Liver (tissue), 9 donors: Measurements from ENCODE around the gene DCXR. TPM values are rescaled to one million over a fixed set of nuclear protein-coding genes. Genes with fewer than 3 reads are reported as not detected.

ENCODE experiments used
- DNase-seq: peaks from one replicate; pipeline ENCODE4 v3.0.0-alpha.2; 2017; ENCODE audit warnings: low spot score
- H3K27ac ChIP-seq, 2 donors: one replicate each; pipeline ENCODE4 v1.7.0; 2013; ENCODE audit warnings: inconsistent platforms in 2 of 2, low read length in 2 of 2, control low read depth in 1 of 2, low read depth in 1 of 2, mild to moderate bottlenecking in 1 of 2
- H3K27me3 ChIP-seq, 4 donors: one replicate each; pipeline versions ENCODE4 v1.6.1 to v1.7.0; 2013; ENCODE audit warnings: low read length in 3 of 4, inconsistent platforms in 1 of 4, mild to moderate bottlenecking in 1 of 4, moderate library complexity in 1 of 4; ENCODE audit not compliant: control insufficient read depth in 4 of 4, insufficient read depth in 4 of 4
- H3K36me3 ChIP-seq, 4 donors: one replicate each; pipeline versions ENCODE4 v1.6.1 to v1.7.0; 2013; ENCODE audit warnings: low read length in 3 of 4, mild to moderate bottlenecking in 3 of 4, low read depth in 1 of 4, moderate library complexity in 1 of 4; ENCODE audit not compliant: control insufficient read depth in 4 of 4, insufficient read depth in 3 of 4
- H3K4me1 ChIP-seq, 4 donors: one replicate each; pipeline versions ENCODE4 v1.6.1 to v1.7.0; 2013; ENCODE audit warnings: low read length in 3 of 4, mild to moderate bottlenecking in 3 of 4, moderate library complexity in 1 of 4; ENCODE audit not compliant: control insufficient read depth in 4 of 4, insufficient read depth in 4 of 4
- H3K4me3 ChIP-seq, 3 donors: one replicate each; pipeline versions ENCODE4 v1.6.1 to v1.7.0; 2013; ENCODE audit warnings: low read length in 3 of 3, control low read depth in 1 of 3, low read depth in 1 of 3, mild to moderate bottlenecking in 1 of 3
- H3K9ac ChIP-seq, 2 donors: one replicate each; pipeline ENCODE4 v1.7.0; 2013; ENCODE audit warnings: low read length in 2 of 2, mild to moderate bottlenecking in 2 of 2, moderate library complexity in 2 of 2, control low read depth in 1 of 2, low read depth in 1 of 2
- H3K9me3 ChIP-seq, 4 donors: one replicate each; pipeline versions ENCODE4 v1.6.1 to v1.7.0; 2013; ENCODE audit warnings: low read length in 3 of 4; ENCODE audit not compliant: control insufficient read depth in 4 of 4
- ATF3 ChIP-seq: IDR thresholded peaks from 2 replicates; pipeline ENCODE4 v1.6.1; 2016; ENCODE audit warnings: antibody characterized with exemption
- CTCF ChIP-seq: fragments of 150-350 bp; IDR thresholded peaks from 2 replicates; pipeline ENCODE4 v1.5.1; 2017; ENCODE audit warnings: improper control_type of control experiment, low read depth, low read length; ENCODE audit not compliant: missing input control
- EGR1 ChIP-seq, 2 donors: IDR thresholded peaks; 2 replicates each; pipeline ENCODE4 v1.6.1; 2016 to 2018; ENCODE audit warnings: antibody characterized with exemption in 2 of 2, low read depth in 2 of 2
- FOXA1 ChIP-seq: IDR thresholded peaks from 2 replicates; pipeline ENCODE4 v1.6.1; 2016; ENCODE audit warnings: antibody characterized with exemption
- FOXA2 ChIP-seq: IDR thresholded peaks from 2 replicates; pipeline ENCODE4 v1.6.1; 2016; ENCODE audit warnings: antibody characterized with exemption
- GABPA ChIP-seq, 2 donors: IDR thresholded peaks in 1 of 2; conservative IDR thresholded peaks in 1 of 2; 2 replicates each; pipeline ENCODE4 v1.6.1; 2016; ENCODE audit warnings: antibody characterized with exemption in 2 of 2, mild to moderate bottlenecking in 1 of 2, moderate library complexity in 1 of 2
- HNF4A ChIP-seq, 2 donors: conservative IDR thresholded peaks; 2 replicates each; pipeline ENCODE4 v1.6.1; 2016; ENCODE audit warnings: antibody characterized with exemption in 2 of 2, mild to moderate bottlenecking in 2 of 2
- HNF4G ChIP-seq: IDR thresholded peaks from 2 replicates; pipeline ENCODE4 v1.6.1; 2016; ENCODE audit warnings: antibody characterized with exemption
- JUND ChIP-seq, 2 donors: IDR thresholded peaks; 2 replicates each; pipeline ENCODE4 v1.6.1; 2016; ENCODE audit warnings: antibody characterized with exemption in 2 of 2
- MAX ChIP-seq: IDR thresholded peaks from 2 replicates; pipeline ENCODE4 v1.6.1; 2016; ENCODE audit warnings: antibody characterized with exemption
- RAD21 ChIP-seq, 2 donors: IDR thresholded peaks; 2 replicates each; pipeline ENCODE4 v1.6.1; 2016; ENCODE audit warnings: antibody characterized with exemption in 2 of 2, mild to moderate bottlenecking in 2 of 2
- REST ChIP-seq: IDR thresholded peaks from 2 replicates; pipeline ENCODE4 v1.6.1; 2016; ENCODE audit warnings: antibody characterized with exemption, mild to moderate bottlenecking
- RXRA ChIP-seq, 2 donors: IDR thresholded peaks; 2 replicates each; pipeline ENCODE4 v1.6.1; 2017 to 2018; ENCODE audit warnings: antibody characterized with exemption in 2 of 2, mild to moderate bottlenecking in 1 of 2
- SP1 ChIP-seq: IDR thresholded peaks from 2 replicates; pipeline ENCODE4 v1.6.1; 2018; ENCODE audit warnings: antibody characterized with exemption, mild to moderate bottlenecking
- TAF1 ChIP-seq: conservative IDR thresholded peaks from 2 replicates; pipeline ENCODE4 v1.6.1; 2016; ENCODE audit warnings: antibody characterized with exemption, mild to moderate bottlenecking
- YY1 ChIP-seq: IDR thresholded peaks from 2 replicates; pipeline ENCODE4 v1.6.1; 2016; ENCODE audit warnings: antibody characterized with exemption, mild to moderate bottlenecking
- ZBTB33 ChIP-seq: IDR thresholded peaks from 2 replicates; pipeline ENCODE4 v1.6.1; 2016; ENCODE audit warnings: antibody characterized with exemption
- WGBS: extraction: QIAGEN DNeasy Blood & Tissue Kit; methylation state at CpG from one replicate; pipeline ENCODE4 v1.1.7; 2013; 5-methylcytosine and 5-hydroxymethylcytosine counted together
- polyA plus RNA-seq, 2 donors: library from polyadenylated mRNA; stranded (reverse) in 1 of 2; unstranded in 1 of 2; fragments of 200-250 nt in 1 of 2; fragments of >200 nt in 1 of 2; fragmentation: Nextera tagmentation in 1 of 2; extraction: Ambion mirVana in 1 of 2; gene quantifications; one replicate each; pipeline versions ENCODE4 v1.2.1 to v1.2.3, GENCODE V29; 2013 to 2015
- total RNA-seq, 2 donors: library from RNA; depleted of rRNA; stranded (reverse); fragments of >200 nt; gene quantifications; one replicate each; pipeline ENCODE4 v1.2.3, GENCODE V29; 2014
- donor health status: healthy.
- donor health status: healthy.
- donor health status: healthy.
- donor health status: healthy.
- donor health status: healthy.

DCXR gene
- total and polyA plus RNA-seq, 4 donors: 58.6 to 1,190 (median 585) TPM

GRCh38 chr17:82004517-82005455, 32.7 kb downstream of the DCXR start:
- TF ChIP-seq FOXA2 (no peak), ATF3 (no peak), JUND (IDR thresholded peaks at IDR 0.05) (no peak), YY1 (no peak), REST (no peak), FOXA1 (no peak), GABPA (IDR thresholded peaks at IDR 0.05 in 1 of 2, conservative IDR thresholded peaks at IDR 0.05 in 1 of 2) (no peak), SP1 (no peak), HNF4A (conservative IDR thresholded peaks at IDR 0.05) (no peak), MAX (no peak), TAF1 (no peak), CTCF (no peak), RAD21 (IDR thresholded peaks at IDR 0.05) (no peak), EGR1 (IDR thresholded peaks at IDR 0.05; ENCODE audit: low read depth in 2 of 2) (no peak), HNF4G (no peak), RXRA (IDR thresholded peaks at IDR 0.05) (no peak), ZBTB33 (no peak)
- H3K4me3 ChIP-seq: no peak overlapping the region
- peaks cover 0 to 3% (median 1%) of the 10 kb centered on the region in 4 donors for H3K36me3 ChIP-seq
- 92% methylated on average over 41 of the region's 41 CpGs for WGBS
- no peak overlapping the region for H3K9ac ChIP-seq
- H3K9me3 ChIP-seq: no peaks in the 10 kb centered on the region
- H3K4me1 ChIP-seq: peaks cover 6 to 14% (median 9%) of the 10 kb centered on the region in 4 donors
- H3K27me3 ChIP-seq: no peaks in the 10 kb centered on the region
- DNase-seq: no peak
- no peak overlapping the region for H3K27ac ChIP-seq
